Left kidney (tissue), 2 donors: Measurements from ENCODE around the gene MIA. TPM values are rescaled to one million over a fixed set of nuclear protein-coding genes. Genes with fewer than 3 reads are reported as not detected.
"Not testable (repeated sequence)": the region's sequence is repeated elsewhere in the genome, so short reads cannot be mapped to it uniquely, and the experiment has no call there.

Source experiments
- DNase-seq: peaks from one replicate; pipeline ENCODE4 v3.0.0-alpha.2; 2013
- polyA plus RNA-seq: library from polyadenylated mRNA; unstranded; fragments of 120-200 nt; gene quantifications from one replicate; pipeline ENCODE4 v1.2.1, GENCODE V29; 2013; ENCODE audit not compliant: insufficient read length

MIA gene
- polyA plus RNA-seq, 1 donor: 4.2 TPM

GRCh38 chr19:40778706-40779284, 3.5 kb downstream of the MIA start:
- DNase-seq: no peak

- no peak for DNase-seq
Observed at GRCh38 chr19:40780582-40780981, 5.3 kb downstream of the MIA start.

- no peak for DNase-seq
Observed at GRCh38 chr19:40781140-40781539, 5.8 kb downstream of the MIA start.

- DNase-seq: no peak
Observed at GRCh38 chr19:40783711-40784110, 8.4 kb downstream of the MIA start.

- not testable (repeated sequence) for DNase-seq
Observed at GRCh38 chr19:40784146-40784545, 8.8 kb downstream of the MIA start.

- DNase-seq: no peak
Observed at GRCh38 chr19:40785526-40785925, 10.2 kb downstream of the MIA start.

- DNase-seq: no peak
Observed at GRCh38 chr19:40786060-40787037, 11.0 kb downstream of the MIA start.

GRCh38 chr19:40791349-40791748, 16.0 kb downstream of the MIA start:
- no peak for DNase-seq

GRCh38 chr19:40791996-40792395, 16.7 kb downstream of the MIA start:
- DNase-seq: no peak

- DNase-seq: no peak
Observed at GRCh38 chr19:40797166-40797962, 22.0 kb downstream of the MIA start.

- DNase-seq: no peak
Observed at GRCh38 chr19:40797963-40798682, 22.8 kb downstream of the MIA start.

GRCh38 chr19:40798683-40799557, 23.6 kb downstream of the MIA start, which contains the start of gene EGLN2:
TSS of gene EGLN2 (plus strand) at chr19:40799191. CDS start at chr19:40800573, 1,382 bp downstream.
- DNase-seq: peak; percentile 100

- DNase-seq: no peak
Observed at GRCh38 chr19:40799558-40800338, 24.4 kb downstream of the MIA start.

- no peak for DNase-seq
Observed at GRCh38 chr19:40800339-40800996, 25.1 kb downstream of the MIA start.

- no peak for DNase-seq
Observed at GRCh38 chr19:40800997-40801377, 25.7 kb downstream of the MIA start.

GRCh38 chr19:40801426-40802299, 26.3 kb downstream of the MIA start:
- no peak for DNase-seq

- no peak for DNase-seq
Observed at GRCh38 chr19:40802300-40803169, 27.2 kb downstream of the MIA start.
